Raji (cell line): ENCODE results near the gene COMMD7.

Experiments used
- POLR2A ChIP-seq: IDR thresholded peaks from 2 replicates; pipeline ENCODE4 v1.6.1; 2011; ENCODE audit warnings: low read depth, low read length, control low read depth; ENCODE audit not compliant: insufficient read depth

The COMMD7 gene

GRCh38 chr20:32751702-32752457 lies 8.6 kb upstream of the COMMD7 start:
- no peak for TF ChIP-seq POLR2A

- TF ChIP-seq POLR2A = no peak
Measured at GRCh38 chr20:32751293-32751692, 8.0 kb upstream of the COMMD7 start.

- TF ChIP-seq POLR2A = no peak
Measured at GRCh38 chr20:32749914-32750637, 6.8 kb upstream of the COMMD7 start.

GRCh38 chr20:32742322-32743236 lies 688 bp downstream of the COMMD7 start:
- TF ChIP-seq POLR2A = no peak

GRCh38 chr20:32741151-32741550 lies 2.1 kb downstream of the COMMD7 start:
- TF ChIP-seq POLR2A = no peak

GRCh38 chr20:32737371-32738223 lies 5.7 kb downstream of the COMMD7 start:
- no peak for TF ChIP-seq POLR2A

- TF ChIP-seq POLR2A = no peak
Measured at GRCh38 chr20:32731882-32732266, 11.4 kb downstream of the COMMD7 start.

- no peak for TF ChIP-seq POLR2A
Measured at GRCh38 chr20:32727683-32728082, 15.6 kb downstream of the COMMD7 start.

- TF ChIP-seq POLR2A = no peak
Measured at GRCh38 chr20:32718749-32719348, 24.4 kb downstream of the COMMD7 start.

GRCh38 chr20:32711346-32711745 lies 31.9 kb downstream of the COMMD7 start:
- no peak for TF ChIP-seq POLR2A

GRCh38 chr20:32709632-32710121 lies 33.6 kb downstream of the COMMD7 start:
- TF ChIP-seq POLR2A = no peak

GRCh38 chr20:32707691-32708581 lies 35.3 kb downstream of the COMMD7 start:
- TF ChIP-seq POLR2A = no peak

GRCh38 chr20:32706486-32706885 lies 36.8 kb downstream of the COMMD7 start:
- no peak for TF ChIP-seq POLR2A
